Lower lobe of right lung (tissue), 2 donors: ENCODE measurements around the gene LPAR6. TPM values are rescaled to one million over a fixed set of nuclear protein-coding genes. Genes with fewer than 3 reads are reported as not detected.
A peak's percentile ranks its signal among the peaks of the same experiment; 100 is the strongest.

ENCODE experiments used
- ATAC-seq, 2 donors: fragments of 200-7000 bp; cut with Tn5 transposase; one replicate each; pipeline ENCODE4 v1.9.1; 2020 to 2022; ENCODE audit warnings: mild to moderate bottlenecking in 2 of 2, moderate library complexity in 2 of 2
- DNase-seq: peaks from one replicate; pipeline ENCODE4 v3.0.0-alpha.2; 2020
- H3K27ac ChIP-seq: fragments of 200-600 bp; one replicate; pipeline ENCODE4 v1.8.0; 2022
- H3K27me3 ChIP-seq: fragments of 200-600 bp; one replicate; pipeline ENCODE4 v1.8.0; 2022; ENCODE audit warnings: low read depth
- H3K36me3 ChIP-seq: fragments of 200-600 bp; one replicate; pipeline ENCODE4 v1.8.0; 2022; ENCODE audit warnings: mild to moderate bottlenecking
- H3K4me1 ChIP-seq: fragments of 200-600 bp; one replicate; pipeline ENCODE4 v1.8.0; 2022
- H3K4me3 ChIP-seq: fragments of 200-600 bp; one replicate; pipeline ENCODE4 v1.8.0; 2022; ENCODE audit warnings: mild to moderate bottlenecking
- H3K9me3 ChIP-seq: fragments of 200-600 bp; one replicate; pipeline ENCODE4 v1.8.0; 2022
- intact Hi-C: fragments of 100-400 bp; cut with DNase I; formaldehyde crosslinking; loops from one replicate; pipeline ENCODE4 v1.11.0; 2022
- total RNA-seq: library from RNA; stranded (reverse); fragmentation: NEBNext Ultra II Directional; extraction: Animal tissue kit (Norgen Biotek cat#: 25700); gene quantifications from one replicate; pipeline ENCODE4 v1.2.1, GENCODE V29; 2021
- TF ChIP-seq, protein P1 (sequence below): fragments of 200-600 bp; IDR thresholded peaks from one replicate; pipeline ENCODE4 v1.8.0; 2022; ENCODE audit warnings: antibody characterized with exemption, mild to moderate bottlenecking
- donor health status: DM: no; HTN: yes; CAD: no; lungs with severe emphysema.

Gene LPAR6
- total RNA-seq, 1 donor from 2014 or later = 25.7 TPM

DNA sequence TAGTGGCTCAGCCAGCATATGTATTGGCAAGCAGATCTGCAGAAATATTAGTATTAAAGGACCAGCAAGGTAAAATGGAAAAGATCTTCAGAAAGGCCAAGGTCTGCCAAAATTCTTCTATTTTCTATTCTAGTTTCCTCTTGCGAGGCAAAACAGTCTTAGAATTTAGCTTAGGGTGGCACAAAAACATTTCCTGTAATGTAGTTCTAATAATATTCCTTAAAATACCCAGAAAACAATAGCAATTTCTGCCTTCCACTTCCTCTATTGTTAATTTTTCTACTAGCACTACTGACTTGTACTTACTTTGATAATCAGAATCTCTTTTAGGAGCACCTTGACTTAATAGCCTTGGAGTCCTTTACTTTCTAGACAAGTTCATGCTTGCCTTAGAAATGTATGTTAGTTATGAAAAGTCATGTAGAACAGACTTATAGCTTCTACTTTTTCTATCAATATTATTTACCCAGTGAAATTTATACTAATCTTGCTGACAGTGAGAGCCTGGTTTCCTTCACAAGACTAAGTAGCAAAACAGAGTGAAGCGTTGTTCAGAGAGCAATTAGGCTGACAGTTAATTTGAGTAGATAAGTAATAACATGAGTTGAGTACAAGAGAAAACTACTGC, 23.9 kb upstream of the LPAR6 start:
- TF ChIP-seq, protein P1, sequence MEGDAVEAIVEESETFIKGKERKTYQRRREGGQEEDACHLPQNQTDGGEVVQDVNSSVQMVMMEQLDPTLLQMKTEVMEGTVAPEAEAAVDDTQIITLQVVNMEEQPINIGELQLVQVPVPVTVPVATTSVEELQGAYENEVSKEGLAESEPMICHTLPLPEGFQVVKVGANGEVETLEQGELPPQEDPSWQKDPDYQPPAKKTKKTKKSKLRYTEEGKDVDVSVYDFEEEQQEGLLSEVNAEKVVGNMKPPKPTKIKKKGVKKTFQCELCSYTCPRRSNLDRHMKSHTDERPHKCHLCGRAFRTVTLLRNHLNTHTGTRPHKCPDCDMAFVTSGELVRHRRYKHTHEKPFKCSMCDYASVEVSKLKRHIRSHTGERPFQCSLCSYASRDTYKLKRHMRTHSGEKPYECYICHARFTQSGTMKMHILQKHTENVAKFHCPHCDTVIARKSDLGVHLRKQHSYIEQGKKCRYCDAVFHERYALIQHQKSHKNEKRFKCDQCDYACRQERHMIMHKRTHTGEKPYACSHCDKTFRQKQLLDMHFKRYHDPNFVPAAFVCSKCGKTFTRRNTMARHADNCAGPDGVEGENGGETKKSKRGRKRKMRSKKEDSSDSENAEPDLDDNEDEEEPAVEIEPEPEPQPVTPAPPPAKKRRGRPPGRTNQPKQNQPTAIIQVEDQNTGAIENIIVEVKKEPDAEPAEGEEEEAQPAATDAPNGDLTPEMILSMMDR = no peak
- H3K27ac ChIP-seq = peak overlapping the region; percentile 19
- no peak for DNase-seq
- H3K4me3 ChIP-seq = no peak overlapping the region
- no peak for ATAC-seq
- intact Hi-C loops = no loop called here
- H3K36me3 ChIP-seq = no peaks in the 10 kb centered on the region
- no peaks in the 10 kb centered on the region for H3K9me3 ChIP-seq
- peaks cover 25% of the 10 kb centered on the region for H3K4me1 ChIP-seq
- no peaks in the 10 kb centered on the region for H3K27me3 ChIP-seq

DNA sequence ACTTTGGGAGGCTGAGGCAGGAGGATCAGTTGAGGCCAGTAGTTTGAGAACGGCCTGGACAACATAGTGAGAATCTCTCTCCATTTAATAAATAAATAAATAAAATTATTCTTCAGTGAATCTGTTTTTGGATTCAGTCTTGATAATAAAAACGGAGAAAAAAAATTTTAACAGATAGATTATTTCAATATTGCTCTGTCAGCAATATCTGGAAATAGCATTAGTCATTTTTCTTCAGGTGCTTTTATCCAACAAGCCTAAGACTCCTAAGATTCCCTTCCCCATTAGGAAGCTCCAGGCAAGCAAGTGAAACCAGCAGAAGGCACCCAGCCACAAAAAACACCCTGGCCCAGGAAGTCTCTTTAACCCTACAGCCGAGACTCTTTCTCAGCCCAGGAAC, 21.3 kb upstream of the LPAR6 start:
- intact Hi-C loops = no loop called here
- Histone ChIP-seq H3K36me3 (no peaks in the 10 kb centered on the region), H3K27me3 (no peaks in the 10 kb centered on the region), H3K9me3 (no peaks in the 10 kb centered on the region), H3K4me3 (no peak overlapping the region), H3K4me1 (peaks cover 32% of the 10 kb centered on the region), H3K27ac (no peak overlapping the region)
- ATAC-seq = no peak
- no peak for DNase-seq
- TF ChIP-seq, protein P1 = no peak

DNA sequence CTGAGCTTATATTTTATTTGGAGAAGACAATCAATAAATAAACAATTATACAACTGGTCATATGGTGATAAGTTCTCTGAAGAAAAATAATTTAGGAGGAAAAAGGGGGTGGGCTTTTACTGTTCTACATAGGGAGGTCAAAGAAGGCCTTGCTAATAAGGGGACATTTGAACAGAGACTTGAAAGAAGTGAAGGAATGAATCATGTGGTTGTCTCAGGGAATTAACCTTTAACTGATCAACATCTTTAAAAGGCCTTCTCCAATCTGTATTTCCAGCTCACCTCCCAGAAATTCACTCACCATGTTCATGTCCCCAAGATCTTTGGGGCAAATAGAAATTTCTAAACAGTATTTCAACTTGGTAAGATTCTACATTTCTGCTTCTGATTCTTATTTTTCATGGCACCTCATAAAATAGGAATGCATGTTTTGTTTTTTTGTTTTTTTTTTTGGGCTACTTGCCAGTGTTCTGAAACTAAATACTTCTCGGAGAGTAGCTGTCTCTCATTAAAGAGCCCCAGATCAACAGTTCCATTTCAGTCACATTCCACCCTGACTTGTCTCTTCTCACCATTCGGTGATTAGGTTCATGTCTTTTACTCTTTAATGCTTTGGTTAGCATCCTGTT, 19.2 kb upstream of the LPAR6 start:
- DNase-seq = no peak
- TF ChIP-seq, protein P1 = no peak
- no peaks in the 10 kb centered on the region for H3K9me3 ChIP-seq
- H3K4me1 ChIP-seq = peaks cover 30% of the 10 kb centered on the region
- no peaks in the 10 kb centered on the region for H3K36me3 ChIP-seq
- no peak overlapping the region for H3K27ac ChIP-seq
- intact Hi-C loops = no loop called here
- ATAC-seq = no peak
- no peaks in the 10 kb centered on the region for H3K27me3 ChIP-seq
- H3K4me3 ChIP-seq = no peak overlapping the region

DNA sequence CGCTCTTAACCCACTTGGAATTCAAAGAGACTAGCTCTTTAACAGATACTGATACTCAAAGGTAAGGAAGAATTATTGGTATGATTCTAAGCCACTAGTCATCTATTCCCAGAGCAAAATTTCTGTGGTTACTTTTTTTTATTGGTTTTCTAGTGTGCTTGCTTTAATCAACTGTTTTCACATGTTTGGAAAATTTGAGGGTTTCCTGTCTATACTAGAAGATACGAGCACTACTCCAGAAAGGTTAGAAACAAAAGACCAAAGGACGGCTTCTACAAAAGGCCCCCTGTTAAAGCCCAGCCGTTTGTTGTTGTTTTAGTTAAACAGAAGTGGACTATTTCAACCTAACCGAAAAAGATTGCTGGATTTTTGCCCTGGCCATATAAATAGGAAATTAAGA, 18.5 kb upstream of the LPAR6 start:
- DNase-seq (no peak), ATAC-seq (no peak)
- no peaks in the 10 kb centered on the region for H3K9me3 ChIP-seq
- no peak overlapping the region for H3K4me3 ChIP-seq
- no peak overlapping the region for H3K27ac ChIP-seq
- peaks cover 23% of the 10 kb centered on the region for H3K4me1 ChIP-seq
- no peaks in the 10 kb centered on the region for H3K27me3 ChIP-seq
- no peaks in the 10 kb centered on the region for H3K36me3 ChIP-seq
- TF ChIP-seq, protein P1 = no peak
- intact Hi-C loops = no loop called here

DNA sequence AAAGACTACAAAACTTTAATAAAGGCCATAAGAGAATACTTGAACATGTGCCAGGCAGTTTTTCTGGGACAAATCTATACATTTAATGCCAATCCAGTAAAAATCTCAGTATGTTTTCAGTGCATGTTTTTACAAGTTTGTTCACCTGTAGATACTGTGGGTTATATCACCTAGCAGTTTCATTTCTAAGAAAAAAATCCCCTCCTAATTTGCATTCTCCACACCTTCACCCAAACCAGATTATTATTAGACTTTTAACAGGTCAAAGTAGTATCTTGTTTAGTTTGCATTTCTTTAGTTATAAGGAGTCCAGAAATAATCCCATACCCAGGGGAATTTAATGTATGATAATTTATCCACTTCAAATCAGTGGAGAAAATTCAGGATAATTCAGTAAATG, 17.0 kb upstream of the LPAR6 start:
- Histone ChIP-seq H3K27me3 (no peaks in the 10 kb centered on the region), H3K9me3 (no peaks in the 10 kb centered on the region), H3K4me3 (no peak overlapping the region), H3K27ac (no peak overlapping the region), H3K4me1 (peaks cover 19% of the 10 kb centered on the region), H3K36me3 (no peaks in the 10 kb centered on the region)
- ATAC-seq (no peak), DNase-seq (no peak)
- intact Hi-C loops = no loop called here
- TF ChIP-seq, protein P1 = no peak
